ENCODE results near the gene MAGI2.

Gene MAGI2

DNA sequence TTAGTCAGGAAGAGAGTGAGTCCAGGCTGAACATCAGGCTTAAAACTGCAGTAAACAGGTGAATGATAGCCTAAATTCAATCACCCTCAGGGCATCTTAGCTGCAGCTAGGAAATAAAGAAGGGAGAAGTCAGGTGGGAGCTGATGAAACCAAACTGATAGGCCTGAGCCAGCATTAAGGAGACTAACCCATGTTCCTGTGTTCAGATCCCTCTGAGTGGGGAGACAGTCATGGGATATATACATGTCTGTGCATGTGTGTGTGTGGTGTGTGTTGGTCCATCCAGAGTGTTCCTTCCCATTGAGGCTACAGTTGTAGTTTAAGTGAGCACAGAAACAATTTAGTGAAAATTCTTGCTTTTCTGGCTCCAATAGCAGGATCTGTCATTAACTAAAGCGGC is 1174.0 kb downstream of the MAGI2 start:
- Histone ChIP-seq H3K27ac (ENCODE audit: low read depth, low read length) (no peak overlapping the region), H3K4me3 (ENCODE audit: low read length) (no peak overlapping the region), H3K4me1 (ENCODE audit: control insufficient read depth, insufficient read depth, low read length) (no peaks in the 10 kb centered on the region), H3K36me3 (ENCODE audit: control insufficient read depth, insufficient read depth, low read length) (no peaks in the 10 kb centered on the region), H3K9ac (ENCODE audit: low read length) (no peak overlapping the region), H3K27me3 (ENCODE audit: control insufficient read depth, insufficient read depth, low read length) (no peaks in the 10 kb centered on the region)

DNA sequence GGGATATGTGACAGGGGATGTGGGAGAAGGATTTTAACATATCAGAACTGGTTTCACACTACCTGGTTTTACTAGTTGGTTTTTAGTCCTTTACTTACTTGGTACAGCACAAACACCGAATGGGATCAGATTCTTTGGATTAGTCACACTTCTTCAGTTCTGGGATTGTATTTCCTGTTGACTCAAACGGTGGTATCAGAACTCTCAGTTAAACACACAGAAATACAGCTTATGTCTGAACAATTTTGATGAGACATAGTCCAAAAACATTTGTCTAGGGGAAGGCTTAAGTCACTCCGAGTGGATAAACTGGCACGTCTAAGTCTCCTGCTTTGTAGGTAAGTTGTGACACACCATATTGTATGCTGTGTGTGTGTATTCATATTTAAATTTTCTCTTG is 1174.4 kb downstream of the MAGI2 start:
- H3K27ac ChIP-seq (ENCODE audit: low read depth, low read length), result no peak overlapping the region
- no peaks in the 10 kb centered on the region for H3K36me3 ChIP-seq (ENCODE audit: control insufficient read depth, insufficient read depth, low read length)

DNA sequence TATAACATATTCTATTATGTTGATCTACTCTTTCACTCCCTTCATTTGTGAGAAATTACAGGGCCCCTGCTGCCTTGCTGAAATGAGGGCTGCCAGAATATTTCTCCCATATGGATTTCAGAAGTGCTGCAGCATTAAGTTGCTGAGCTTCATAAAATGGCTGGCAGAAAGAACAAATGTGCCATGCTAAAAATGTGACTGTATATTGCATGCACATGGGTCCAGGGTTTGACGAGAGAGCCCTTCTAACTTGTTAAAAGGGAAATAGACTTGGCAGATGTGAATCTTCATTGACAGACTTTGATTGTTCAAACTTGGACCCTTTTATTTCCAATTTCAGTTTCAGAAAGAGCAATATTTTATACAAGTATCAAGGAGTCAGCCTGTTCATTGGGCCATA is 1186.3 kb downstream of the MAGI2 start:
- no peaks in the 10 kb centered on the region for H3K27me3 ChIP-seq (ENCODE audit: control insufficient read depth, insufficient read depth, low read length)
- no peaks in the 10 kb centered on the region for H3K4me1 ChIP-seq (ENCODE audit: control insufficient read depth, insufficient read depth, low read length)
- no peak overlapping the region for H3K4me3 ChIP-seq (ENCODE audit: low read length)
- H3K27ac ChIP-seq (ENCODE audit: low read depth, low read length), result no peak overlapping the region
- no peaks in the 10 kb centered on the region for H3K36me3 ChIP-seq (ENCODE audit: control insufficient read depth, insufficient read depth, low read length)
- no peak overlapping the region for H3K9ac ChIP-seq (ENCODE audit: low read length)

More for the DNA sequence above, 1174.4 kb downstream of the MAGI2 start:
- no peaks in the 10 kb centered on the region for H3K4me1 ChIP-seq (ENCODE audit: control insufficient read depth, insufficient read depth, low read length)
- no peak overlapping the region for H3K4me3 ChIP-seq (ENCODE audit: low read length)
- H3K9ac ChIP-seq (ENCODE audit: low read length), result no peak overlapping the region
- H3K27me3 ChIP-seq (ENCODE audit: control insufficient read depth, insufficient read depth, low read length), result no peaks in the 10 kb centered on the region

DNA sequence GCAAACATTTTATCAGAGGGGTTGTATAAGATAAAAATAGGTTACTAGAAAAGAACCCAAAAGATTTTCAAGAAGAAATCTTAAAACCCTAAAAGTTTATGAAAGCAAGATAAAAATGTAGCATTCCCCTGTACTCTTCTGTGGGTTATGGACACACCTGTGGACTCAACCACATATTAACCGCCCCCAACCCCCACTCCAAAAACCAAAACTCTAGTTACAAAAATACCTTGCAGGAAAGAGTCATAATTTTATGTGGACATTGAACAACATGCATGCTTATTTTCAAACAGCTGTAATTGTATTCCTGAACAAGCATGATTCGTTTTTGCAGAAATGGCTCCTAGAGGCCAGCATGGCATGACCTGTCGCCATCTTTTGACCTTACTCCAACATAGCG is 1188.0 kb downstream of the MAGI2 start:
- H3K27ac ChIP-seq (ENCODE audit: low read depth, low read length), result no peak overlapping the region
- no peaks in the 10 kb centered on the region for H3K27me3 ChIP-seq (ENCODE audit: control insufficient read depth, insufficient read depth, low read length)
- no peaks in the 10 kb centered on the region for H3K36me3 ChIP-seq (ENCODE audit: control insufficient read depth, insufficient read depth, low read length)
- H3K9ac ChIP-seq (ENCODE audit: low read length), result no peak overlapping the region
- H3K4me3 ChIP-seq (ENCODE audit: low read length), result no peak overlapping the region
- H3K4me1 ChIP-seq (ENCODE audit: control insufficient read depth, insufficient read depth, low read length), result no peaks in the 10 kb centered on the region

DNA sequence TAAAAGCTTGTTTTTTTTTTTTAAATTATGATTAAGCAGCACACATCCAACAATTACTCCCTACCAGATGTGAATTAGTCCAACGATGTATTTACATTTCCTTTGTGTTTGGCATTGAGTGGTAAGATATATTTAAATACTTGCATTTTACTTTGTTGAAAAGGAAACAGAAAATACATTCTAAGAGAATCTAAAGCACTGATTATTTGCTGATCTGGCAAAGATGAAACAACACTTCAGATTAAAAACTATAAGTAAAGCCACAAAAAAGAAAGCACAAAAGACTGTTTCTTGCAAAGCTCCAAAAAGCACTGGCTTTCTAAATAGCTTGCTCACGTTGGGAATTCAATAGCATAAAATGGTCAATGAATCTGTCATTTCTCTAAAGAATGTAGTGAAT is 1188.4 kb downstream of the MAGI2 start:
- no peaks in the 10 kb centered on the region for H3K4me1 ChIP-seq (ENCODE audit: control insufficient read depth, insufficient read depth, low read length)
- H3K36me3 ChIP-seq (ENCODE audit: control insufficient read depth, insufficient read depth, low read length), result no peaks in the 10 kb centered on the region
- H3K9ac ChIP-seq (ENCODE audit: low read length), result no peak overlapping the region
- H3K27me3 ChIP-seq (ENCODE audit: control insufficient read depth, insufficient read depth, low read length), result no peaks in the 10 kb centered on the region
- no peak overlapping the region for H3K27ac ChIP-seq (ENCODE audit: low read depth, low read length)
- no peak overlapping the region for H3K4me3 ChIP-seq (ENCODE audit: low read length)

DNA sequence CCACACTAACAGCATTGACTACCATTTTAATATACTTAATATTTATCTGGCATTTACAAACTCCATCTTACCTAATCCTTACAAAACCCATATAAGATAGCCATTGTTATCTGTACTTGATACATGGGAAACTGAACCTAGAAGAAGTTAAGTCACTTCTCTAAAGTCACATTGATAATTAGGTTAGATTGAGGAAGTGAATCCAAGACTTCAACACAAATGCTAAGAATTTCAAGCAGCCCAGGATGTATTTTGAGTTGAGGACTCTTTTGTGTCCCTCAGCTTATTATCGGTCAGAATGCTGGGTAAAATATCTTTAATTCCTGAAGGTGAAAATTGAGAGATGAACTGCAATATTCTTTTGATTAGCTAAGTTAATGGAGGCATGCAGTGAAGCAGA is 1189.4 kb downstream of the MAGI2 start:
- no peak overlapping the region for H3K9ac ChIP-seq (ENCODE audit: low read length)
- no peak overlapping the region for H3K27ac ChIP-seq (ENCODE audit: low read depth, low read length)
- H3K27me3 ChIP-seq (ENCODE audit: control insufficient read depth, insufficient read depth, low read length), result no peaks in the 10 kb centered on the region
- H3K4me3 ChIP-seq (ENCODE audit: low read length), result no peak overlapping the region
- H3K4me1 ChIP-seq (ENCODE audit: control insufficient read depth, insufficient read depth, low read length), result no peaks in the 10 kb centered on the region
- no peaks in the 10 kb centered on the region for H3K36me3 ChIP-seq (ENCODE audit: control insufficient read depth, insufficient read depth, low read length)

DNA sequence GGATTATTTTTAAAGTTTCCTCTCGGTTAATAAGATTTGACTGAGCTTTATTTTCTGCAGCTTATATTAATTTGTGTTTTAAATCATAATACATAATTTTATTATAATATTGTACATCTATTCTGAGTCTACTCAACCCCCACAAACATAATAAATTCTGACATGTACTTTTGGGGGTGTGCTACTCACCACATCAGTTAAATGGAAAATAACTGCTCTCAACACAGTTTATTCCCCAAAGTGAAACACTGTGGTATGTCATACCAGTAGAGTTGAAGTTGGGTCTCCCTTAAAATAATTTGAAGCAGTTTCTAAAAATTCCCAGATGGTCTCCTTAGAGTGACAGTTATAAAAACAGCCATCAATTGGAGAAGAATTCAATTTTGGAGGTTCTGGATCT is 1191.7 kb downstream of the MAGI2 start:
- H3K9ac ChIP-seq (ENCODE audit: low read length), result no peak overlapping the region
- no peak overlapping the region for H3K4me3 ChIP-seq (ENCODE audit: low read length)
- no peaks in the 10 kb centered on the region for H3K36me3 ChIP-seq (ENCODE audit: control insufficient read depth, insufficient read depth, low read length)
- H3K27ac ChIP-seq (ENCODE audit: low read depth, low read length), result no peak overlapping the region
- no peaks in the 10 kb centered on the region for H3K4me1 ChIP-seq (ENCODE audit: control insufficient read depth, insufficient read depth, low read length)
- no peaks in the 10 kb centered on the region for H3K27me3 ChIP-seq (ENCODE audit: control insufficient read depth, insufficient read depth, low read length)

DNA sequence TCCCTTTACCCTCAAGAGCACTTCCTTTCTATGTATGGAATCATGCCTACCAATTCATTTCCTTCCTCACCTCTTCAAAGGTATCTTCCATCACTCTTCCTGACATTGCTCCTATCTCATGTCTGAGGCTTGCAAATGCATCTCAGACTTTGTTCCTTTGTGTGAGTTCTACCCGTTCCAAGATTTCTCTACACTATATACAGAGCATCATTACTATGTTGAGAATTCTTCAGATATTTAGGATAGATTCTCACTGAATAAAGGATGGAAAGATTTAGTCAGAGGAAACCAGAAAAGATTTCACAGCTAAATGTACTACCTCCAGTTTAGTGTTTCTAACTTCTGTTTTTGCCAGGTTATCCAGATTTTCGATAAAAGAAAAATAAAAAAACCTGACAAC is 1192.2 kb downstream of the MAGI2 start:
- no peak overlapping the region for H3K4me3 ChIP-seq (ENCODE audit: low read length)
- H3K27ac ChIP-seq (ENCODE audit: low read depth, low read length), result no peak overlapping the region
- no peaks in the 10 kb centered on the region for H3K4me1 ChIP-seq (ENCODE audit: control insufficient read depth, insufficient read depth, low read length)
- no peak overlapping the region for H3K9ac ChIP-seq (ENCODE audit: low read length)
- H3K27me3 ChIP-seq (ENCODE audit: control insufficient read depth, insufficient read depth, low read length), result no peaks in the 10 kb centered on the region
- no peaks in the 10 kb centered on the region for H3K36me3 ChIP-seq (ENCODE audit: control insufficient read depth, insufficient read depth, low read length)

DNA sequence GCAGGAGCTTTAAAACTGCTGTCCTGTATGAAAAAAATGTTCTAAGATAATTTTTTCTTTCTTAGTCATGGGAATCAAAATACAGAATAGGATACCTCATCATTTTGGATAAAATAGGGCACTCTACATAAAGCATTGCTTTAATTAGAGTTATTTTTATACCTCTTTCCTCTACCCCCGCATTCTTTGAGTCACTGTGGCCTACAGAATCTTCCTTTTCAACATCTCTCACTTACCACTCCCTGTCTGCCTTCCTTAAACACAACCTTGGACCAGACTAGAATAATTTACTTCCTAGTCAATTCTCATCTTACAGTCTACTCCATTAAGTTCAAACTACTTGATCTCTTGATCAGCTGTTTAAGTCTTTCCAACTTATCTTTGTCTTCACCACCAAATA is 1192.6 kb downstream of the MAGI2 start:
- H3K36me3 ChIP-seq (ENCODE audit: control insufficient read depth, insufficient read depth, low read length), result no peaks in the 10 kb centered on the region
- H3K4me3 ChIP-seq (ENCODE audit: low read length), result no peak overlapping the region
- H3K4me1 ChIP-seq (ENCODE audit: control insufficient read depth, insufficient read depth, low read length), result no peaks in the 10 kb centered on the region
- no peaks in the 10 kb centered on the region for H3K27me3 ChIP-seq (ENCODE audit: control insufficient read depth, insufficient read depth, low read length)
- no peak overlapping the region for H3K9ac ChIP-seq (ENCODE audit: low read length)
- H3K27ac ChIP-seq (ENCODE audit: low read depth, low read length), result no peak overlapping the region

DNA sequence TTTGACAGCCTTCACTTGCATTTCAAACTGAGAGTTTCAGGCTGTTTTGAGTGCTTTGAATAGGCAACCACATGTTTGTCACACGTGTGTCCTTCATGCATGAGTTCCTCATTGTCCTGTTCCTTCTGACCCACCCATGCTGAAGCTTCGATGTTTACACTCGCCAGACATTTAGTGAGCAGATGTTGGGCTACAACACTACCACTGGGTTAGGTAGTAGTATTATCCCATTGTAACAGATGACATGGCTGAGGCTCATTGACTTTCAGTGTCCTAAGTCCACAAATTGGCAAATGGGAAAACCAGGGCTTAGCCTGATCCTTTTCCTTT is 1198.8 kb downstream of the MAGI2 start:
- H3K27ac ChIP-seq (ENCODE audit: low read depth, low read length), result no peak overlapping the region
- H3K4me3 ChIP-seq (ENCODE audit: low read length), result no peak overlapping the region
- no peak overlapping the region for H3K9ac ChIP-seq (ENCODE audit: low read length)
- H3K27me3 ChIP-seq (ENCODE audit: control insufficient read depth, insufficient read depth, low read length), result no peaks in the 10 kb centered on the region
- H3K36me3 ChIP-seq (ENCODE audit: control insufficient read depth, insufficient read depth, low read length), result no peaks in the 10 kb centered on the region
- H3K4me1 ChIP-seq (ENCODE audit: control insufficient read depth, insufficient read depth, low read length), result no peaks in the 10 kb centered on the region

DNA sequence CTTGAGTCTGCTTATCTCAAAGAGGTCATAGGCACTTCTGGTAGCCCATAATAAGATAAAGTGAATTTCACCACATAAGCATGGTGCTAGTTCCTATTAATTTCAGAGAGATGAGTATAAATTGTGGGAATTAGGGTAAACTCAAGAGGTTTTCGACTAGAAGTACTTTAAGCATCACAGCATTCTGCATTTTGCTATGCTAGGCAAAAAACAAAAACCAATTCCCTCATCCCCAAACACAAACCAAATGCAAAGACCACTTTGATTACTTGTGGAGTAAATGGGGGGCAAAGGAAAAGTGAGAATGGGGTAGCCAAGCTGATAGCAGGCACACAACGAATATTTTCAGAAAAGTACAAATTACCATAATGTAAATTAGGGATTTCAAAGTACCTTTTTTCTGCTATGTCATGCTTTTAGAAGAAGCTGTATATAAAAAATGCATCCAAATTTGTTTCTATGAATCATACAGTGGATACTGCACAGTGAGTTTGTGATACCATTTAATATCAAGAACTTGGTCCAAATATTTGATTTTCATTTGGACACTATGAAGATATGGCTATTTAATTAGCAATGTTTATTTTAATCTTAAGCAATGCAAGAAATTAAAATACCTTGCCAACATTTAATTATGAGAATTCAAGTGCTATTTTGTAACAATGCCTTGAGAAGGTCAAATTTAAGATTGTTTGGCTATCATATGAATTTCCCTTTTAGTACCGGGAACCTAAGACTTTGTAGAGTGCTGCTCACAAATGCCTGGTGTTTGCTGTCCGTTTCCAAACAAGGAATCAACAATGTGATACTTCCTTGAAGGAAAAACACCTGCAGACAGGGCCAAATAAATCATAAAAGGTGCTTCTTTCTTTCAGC is 1199.4 kb downstream of the MAGI2 start:
- no peak overlapping the region for H3K4me3 ChIP-seq (ENCODE audit: low read length)
- H3K9ac ChIP-seq (ENCODE audit: low read length), result no peak overlapping the region
- H3K4me1 ChIP-seq (ENCODE audit: control insufficient read depth, insufficient read depth, low read length), result no peaks in the 10 kb centered on the region
- no peaks in the 10 kb centered on the region for H3K27me3 ChIP-seq (ENCODE audit: control insufficient read depth, insufficient read depth, low read length)
- no peaks in the 10 kb centered on the region for H3K36me3 ChIP-seq (ENCODE audit: control insufficient read depth, insufficient read depth, low read length)
- no peak overlapping the region for H3K27ac ChIP-seq (ENCODE audit: low read depth, low read length)

DNA sequence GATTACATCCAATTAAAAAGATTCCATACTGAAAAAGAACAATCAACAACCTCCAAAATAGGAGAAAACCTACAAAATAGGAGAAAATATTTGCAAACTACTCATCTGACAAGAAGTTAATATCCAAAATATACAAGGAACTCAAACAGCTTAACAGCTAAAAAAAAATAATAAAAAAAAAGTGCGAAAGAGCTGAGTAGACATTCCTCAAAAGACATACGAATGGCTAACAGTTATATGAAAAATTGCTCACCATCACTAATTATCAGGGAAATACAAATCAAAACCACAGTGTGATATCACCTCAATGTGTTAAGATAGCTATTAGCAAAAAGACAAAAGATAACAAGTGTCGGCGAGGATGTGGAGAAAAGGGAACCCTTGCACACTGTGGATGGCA is 1204.6 kb downstream of the MAGI2 start:
- H3K27me3 ChIP-seq (ENCODE audit: control insufficient read depth, insufficient read depth, low read length), result no peaks in the 10 kb centered on the region
- no peaks in the 10 kb centered on the region for H3K4me1 ChIP-seq (ENCODE audit: control insufficient read depth, insufficient read depth, low read length)
- H3K27ac ChIP-seq (ENCODE audit: low read depth, low read length), result no peak overlapping the region
- no peaks in the 10 kb centered on the region for H3K36me3 ChIP-seq (ENCODE audit: control insufficient read depth, insufficient read depth, low read length)
- no peak overlapping the region for H3K4me3 ChIP-seq (ENCODE audit: low read length)
- no peak overlapping the region for H3K9ac ChIP-seq (ENCODE audit: low read length)

DNA sequence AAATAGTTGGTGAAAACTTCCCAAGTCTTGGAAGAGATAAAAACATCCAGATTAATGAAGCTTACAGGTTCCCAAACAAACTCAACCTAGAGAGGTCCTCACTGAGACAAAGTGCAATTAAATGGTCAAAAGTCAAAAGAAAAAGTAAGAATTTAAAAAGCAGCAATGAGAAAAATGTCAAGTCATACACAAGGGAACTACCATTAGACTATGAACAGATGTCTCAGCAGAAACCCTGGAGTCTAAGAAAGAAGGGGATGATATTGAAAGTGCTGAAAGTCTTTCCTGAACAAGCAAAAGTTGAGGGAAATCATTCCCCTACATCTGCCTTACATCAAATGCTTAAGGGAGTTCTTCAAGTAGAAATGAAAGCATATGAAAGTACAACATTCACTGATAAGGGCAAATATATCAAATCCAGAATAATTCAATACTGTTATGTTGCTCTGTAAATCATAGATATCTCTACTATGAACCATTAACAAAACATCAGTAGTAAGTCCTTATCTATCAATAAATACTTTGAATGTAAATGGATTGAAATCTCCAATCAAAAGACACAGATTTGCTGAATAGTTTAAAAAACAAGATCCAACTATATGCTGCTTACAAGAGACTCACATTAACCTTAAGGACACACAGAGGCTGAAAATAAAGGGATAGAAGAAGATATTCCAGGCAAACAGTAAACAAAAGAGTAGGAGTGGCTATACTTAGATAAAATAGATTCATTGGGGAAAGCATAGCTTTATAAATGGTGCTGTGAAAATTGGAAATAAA is 1205.4 kb downstream of the MAGI2 start:
- no peak overlapping the region for H3K9ac ChIP-seq (ENCODE audit: low read length)
- H3K4me3 ChIP-seq (ENCODE audit: low read length), result no peak overlapping the region
- H3K27ac ChIP-seq (ENCODE audit: low read depth, low read length), result no peak overlapping the region
- no peaks in the 10 kb centered on the region for H3K4me1 ChIP-seq (ENCODE audit: control insufficient read depth, insufficient read depth, low read length)
- H3K27me3 ChIP-seq (ENCODE audit: control insufficient read depth, insufficient read depth, low read length), result no peaks in the 10 kb centered on the region
- H3K36me3 ChIP-seq (ENCODE audit: control insufficient read depth, insufficient read depth, low read length), result no peaks in the 10 kb centered on the region

All from rectal smooth muscle tissue (tissue), 1 donor.